RWPE2 (cell line): ENCODE measurements around the gene GRM3.

Experiments
- ATAC-seq: fragments of 200-7000 bp; cut with Tn5 transposase; 3 replicates; pipeline ENCODE4 v1.9.1; 2021; ENCODE audit warnings: low read depth
- DNase-seq: peaks from one replicate; pipeline ENCODE4 v3.0.0-alpha.2; 2020; ENCODE audit warnings: low spot score
- H3K27ac ChIP-seq: fragments of 450-650 bp; 2 replicates; pipeline ENCODE4 v1.5.1; 2017; ENCODE audit warnings: mild to moderate bottlenecking; ENCODE audit not compliant: poor library complexity, severe bottlenecking
- H3K27me3 ChIP-seq: fragments of 250-450 bp; sonication (Bioruptor Pico); 2 replicates; pipeline ENCODE4 v1.5.1; 2021; ENCODE audit warnings: mild to moderate bottlenecking, moderate library complexity; ENCODE audit not compliant: insufficient read depth, poor library complexity, severe bottlenecking
- H3K36me3 ChIP-seq: fragments of 250-450 bp; sonication (Bioruptor Pico); 2 replicates; pipeline ENCODE4 v1.5.1; 2020; ENCODE audit warnings: low read depth, mild to moderate bottlenecking, moderate library complexity
- H3K4me1 ChIP-seq: fragments of 250-450 bp; sonication (Bioruptor Pico); 2 replicates; pipeline ENCODE4 v1.5.1; 2021; ENCODE audit warnings: mild to moderate bottlenecking, moderate library complexity; ENCODE audit not compliant: insufficient read depth, poor library complexity, severe bottlenecking
- H3K4me3 ChIP-seq: fragments of 250-450 bp; sonication (Bioruptor Pico); 2 replicates; pipeline ENCODE4 v1.5.1; 2021; ENCODE audit warnings: mild to moderate bottlenecking, moderate library complexity; ENCODE audit not compliant: severe bottlenecking
- H3K9me3 ChIP-seq: fragments of 250-450 bp; sonication (Bioruptor Pico); 2 replicates; pipeline ENCODE4 v1.5.1; 2021; ENCODE audit warnings: mild to moderate bottlenecking, moderate library complexity; ENCODE audit not compliant: severe bottlenecking
- CTCF ChIP-seq: fragments of 450-650 bp; IDR thresholded peaks from one replicate; pipeline ENCODE4 v1.5.1; 2017; ENCODE audit warnings: mild to moderate bottlenecking, moderate library complexity; ENCODE audit not compliant: poor library complexity, severe bottlenecking

The GRM3 gene

GRCh38 chr7:86708031-86708680 lies 64.4 kb downstream of the GRM3 start:
- ATAC-seq, result no peak
- no peaks in the 10 kb centered on the region for H3K4me1 ChIP-seq
- H3K27ac ChIP-seq, result no peak overlapping the region
- H3K9me3 ChIP-seq, result no peaks in the 10 kb centered on the region
- H3K4me3 ChIP-seq, result no peak overlapping the region
- TF ChIP-seq CTCF, result no peak
- H3K36me3 ChIP-seq, result no peaks in the 10 kb centered on the region
- DNase-seq, result no peak
- H3K27me3 ChIP-seq, result no peaks in the 10 kb centered on the region

GRCh38 chr7:86720306-86720705 lies 76.6 kb downstream of the GRM3 start:
- no peak overlapping the region for H3K4me3 ChIP-seq
- TF ChIP-seq CTCF, result no peak
- ATAC-seq (no peak), DNase-seq (no peak)
- H3K9me3 ChIP-seq, result no peaks in the 10 kb centered on the region
- no peaks in the 10 kb centered on the region for H3K4me1 ChIP-seq
- no peaks in the 10 kb centered on the region for H3K27me3 ChIP-seq
- no peak overlapping the region for H3K27ac ChIP-seq
- H3K36me3 ChIP-seq, result no peaks in the 10 kb centered on the region

- H3K36me3 ChIP-seq, result no peaks in the 10 kb centered on the region
- H3K27me3 ChIP-seq, result no peaks in the 10 kb centered on the region
- no peak overlapping the region for H3K27ac ChIP-seq
- no peak for TF ChIP-seq CTCF
- no peaks in the 10 kb centered on the region for H3K4me1 ChIP-seq
- ATAC-seq, result no peak
- no peak for DNase-seq
- no peaks in the 10 kb centered on the region for H3K9me3 ChIP-seq
- no peak overlapping the region for H3K4me3 ChIP-seq
These were observed 90.1 kb downstream of the GRM3 start for GRCh38 chr7:86733783-86734182.

GRCh38 chr7:86745013-86745745 lies 101.5 kb downstream of the GRM3 start:
- H3K4me1 ChIP-seq, result no peaks in the 10 kb centered on the region
- no peaks in the 10 kb centered on the region for H3K27me3 ChIP-seq
- no peak overlapping the region for H3K4me3 ChIP-seq
- no peak overlapping the region for H3K27ac ChIP-seq
- H3K9me3 ChIP-seq, result no peaks in the 10 kb centered on the region
- no peaks in the 10 kb centered on the region for H3K36me3 ChIP-seq
- no peak for TF ChIP-seq CTCF
- no peak for DNase-seq
- ATAC-seq, result no peak

GRCh38 chr7:86747698-86748097 lies 104.0 kb downstream of the GRM3 start:
- no peak overlapping the region for H3K27ac ChIP-seq
- H3K4me3 ChIP-seq, result no peak overlapping the region
- no peaks in the 10 kb centered on the region for H3K36me3 ChIP-seq
- no peaks in the 10 kb centered on the region for H3K9me3 ChIP-seq
- no peak for TF ChIP-seq CTCF
- no peak for ATAC-seq
- no peaks in the 10 kb centered on the region for H3K4me1 ChIP-seq
- DNase-seq, result no peak
- no peaks in the 10 kb centered on the region for H3K27me3 ChIP-seq
